Pancreas (tissue), 10 donors: ENCODE measurements around the gene HDAC11. TPM values are rescaled to one million over a fixed set of nuclear protein-coding genes. Genes with fewer than 3 reads are reported as not detected.
A peak's percentile ranks its signal among the peaks of the same experiment; 100 is the strongest.

Experiments
- ATAC-seq, 4 donors: fragments of 200-7000 bp; cut with Tn5 transposase; one replicate each; pipeline versions ENCODE4 v1.8.0 to v1.9.1; 2020; ENCODE audit warnings: mild to moderate bottlenecking in 4 of 4, moderate library complexity in 4 of 4
- DNase-seq, 6 donors: peaks; one replicate each; pipeline ENCODE4 v3.0.0-alpha.2; 2020
- FAIRE-seq: peaks from 2 replicates; lab custom pipeline; 2012; peaks lifted over from hg19 to GRCh38; lab: Jason Lieb, UNC
- H3K27ac ChIP-seq, 4 donors: fragments of 200-600 bp; sonication (generic); 1 replicate in 3 of 4; 2 replicates in 1 of 4; pipeline versions ENCODE4 v1.5.0 to v1.8.0; 2020
- H3K27me3 ChIP-seq, 4 donors: fragments of 200-600 bp; one replicate each; pipeline ENCODE4 v1.8.0; 2021
- H3K36me3 ChIP-seq, 3 donors: fragments of 200-600 bp; sonication (generic) in 1 of 3; one replicate each; pipeline versions ENCODE4 v1.5.0 to v1.8.0; 2020 to 2021
- H3K4me1 ChIP-seq, 3 donors: fragments of 200-600 bp; one replicate each; pipeline ENCODE4 v1.8.0; 2021
- H3K4me3 ChIP-seq, 4 donors: fragments of 200-600 bp; sonication (generic) in 2 of 4; one replicate each; pipeline versions ENCODE4 v1.5.0 to v1.8.0; 2020 to 2021
- H3K9me3 ChIP-seq, 4 donors: fragments of 200-600 bp; one replicate each; pipeline ENCODE4 v1.8.0; 2021
- CTCF ChIP-seq, 4 donors: fragments of 200-600 bp; sonication (generic) in 3 of 4; IDR thresholded peaks; one replicate each; pipeline versions ENCODE4 v1.5.0 to v1.8.0; 2021; ENCODE audit warnings: antibody characterized with exemption in 4 of 4
- WGBS, 2 donors: extraction: QIAGEN DNeasy Blood & Tissue Kit; methylation state at CpG; one replicate each; pipeline ENCODE4 v1.1.7; 2013; 5-methylcytosine and 5-hydroxymethylcytosine counted together
- intact Hi-C, 3 donors: fragments of 100-400 bp; cut with DNase I; formaldehyde crosslinking; loops; one replicate each; pipeline versions ENCODE4 v1.11.1 to v1.14.2; 2022
- polyA plus RNA-seq, 2 donors: library from polyadenylated mRNA; stranded (reverse); fragments of 200-250 nt; gene quantifications; one replicate each; pipeline ENCODE4 v1.2.3, GENCODE V29; 2013
- total RNA-seq, 6 donors: library from RNA; stranded (reverse); fragmentation: NEBNext Ultra II Directional in 4 of 6; extraction: Animal tissue kit (Norgen Biotek cat#: 25700) in 4 of 6; gene quantifications; one replicate each; pipeline versions ENCODE4 v1.2.1 to v1.2.4, GENCODE V29; 2021 to 2023
- donor health status: healthy with polysubstance abuse.
- donor health status: DM: no; HTN: no; CAD: no; lungs with moderate emphysema.
- donor health status: DM: no; HTN: no; CAD: no.
- donor health status: control.
- donor health status: control.
- donor health status: Bipolar disorder and iron deficiency.
- donor health status: DM: yes; HTN: yes; CAD: no.
- donor health status: DM: no; HTN: no; CAD: no.
- donor health status: DM: no; HTN: no; CAD: no.
- donor health status: DM: yes; HTN: yes; CAD: no.

The HDAC11 gene
- total and polyA plus RNA-seq, 8 donors, result 20.4 to 40.3 (median 26.8) TPM

- no peaks in the 10 kb centered on the region for H3K9me3 ChIP-seq
- FAIRE-seq, result no peak
- intact Hi-C loops, result loop anchor here in 1 of 3 donors (5.0 kb wide), 1 partner anchor 365 kb away; no protein-coding TSS in a partner anchor
- DNase-seq, result no peak
- H3K27ac ChIP-seq, result no peak overlapping the region
- H3K27me3 ChIP-seq, result no peaks in the 10 kb centered on the region
- WGBS, 2 donors, result 91 to 94% methylated on average over 4 of the region's 4 CpGs
- no peak for ATAC-seq
- peaks cover 0 to 5% (median 0%) of the 10 kb centered on the region in 3 donors for H3K4me1 ChIP-seq
- TF ChIP-seq CTCF (IDR thresholded peaks at IDR 0.05), result no peak
- no peaks in the 10 kb centered on the region for H3K36me3 ChIP-seq
- no peak overlapping the region for H3K4me3 ChIP-seq
These were observed 22.5 kb upstream of the HDAC11 start for GRCh38 chr3:13457593-13457992.

GRCh38 chr3:13459605-13460340 lies 20.3 kb upstream of the HDAC11 start:
- no peak overlapping the region for H3K27ac ChIP-seq
- DNase-seq (no peak), ATAC-seq (no peak), FAIRE-seq (no peak)
- 82 to 92% methylated on average over 9 of the region's 9 CpGs for WGBS, 2 donors
- no peaks in the 10 kb centered on the region for H3K9me3 ChIP-seq
- H3K4me3 ChIP-seq, result no peak overlapping the region
- no peak for TF ChIP-seq CTCF (IDR thresholded peaks at IDR 0.05)
- H3K4me1 ChIP-seq, result peaks cover 0 to 5% (median 0%) of the 10 kb centered on the region in 3 donors
- no peaks in the 10 kb centered on the region for H3K36me3 ChIP-seq
- no peaks in the 10 kb centered on the region for H3K27me3 ChIP-seq
- intact Hi-C loops, result loop anchor here in 2 of 3 donors (5.0 to 10.0 kb wide), 2 partner anchors 365 to 367 kb away; no protein-coding TSS in a partner anchor

GRCh38 chr3:13460341-13460736 lies 19.8 kb upstream of the HDAC11 start:
- WGBS, 2 donors, result 94 to 99% methylated on average over 7 of the region's 7 CpGs
- H3K9me3 ChIP-seq, result no peaks in the 10 kb centered on the region
- no peaks in the 10 kb centered on the region for H3K27me3 ChIP-seq
- no peak overlapping the region for H3K4me3 ChIP-seq
- H3K4me1 ChIP-seq, result peaks cover 0 to 5% (median 0%) of the 10 kb centered on the region in 3 donors
- DNase-seq (no peak), FAIRE-seq (no peak), ATAC-seq (no peak)
- no peak for TF ChIP-seq CTCF (IDR thresholded peaks at IDR 0.05)
- no peaks in the 10 kb centered on the region for H3K36me3 ChIP-seq
- intact Hi-C loops, result loop anchor here in 1 of 3 donors (10.0 kb wide), 1 partner anchor 366 kb away; no protein-coding TSS in a partner anchor
- H3K27ac ChIP-seq, result no peak overlapping the region

- 20 to 22% methylated on average over 14 of the region's 14 CpGs for WGBS, 2 donors
- ATAC-seq (peak; percentile 70 to 93 (median 79)), FAIRE-seq (no peak), DNase-seq (peak; percentile 51 to 82 (median 74))
- Histone ChIP-seq H3K36me3 (no peaks in the 10 kb centered on the region), H3K27ac (no peak overlapping the region), H3K27me3 (no peaks in the 10 kb centered on the region), H3K9me3 (no peaks in the 10 kb centered on the region), H3K4me1 (peaks cover 0 to 5% (median 0%) of the 10 kb centered on the region in 3 donors), H3K4me3 (no peak overlapping the region)
- TF ChIP-seq CTCF (IDR thresholded peaks at IDR 0.05), result peak; percentile 17 to 48 (median 35)
- intact Hi-C loops, result loop anchor here in 1 of 3 donors (10.0 kb wide), 1 partner anchor 367 kb away; no protein-coding TSS in a partner anchor
These were observed 18.7 kb upstream of the HDAC11 start for GRCh38 chr3:13461169-13462124.
